A549 (cell line): ENCODE results near the gene GTPBP2. TPM values are rescaled to one million over a fixed set of nuclear protein-coding genes. Genes with fewer than 3 reads are reported as not detected.

Experiments
- ATAC-seq, 2 experiments: fragments of 200-7000 bp in 1 of 2; fragments of >200 bp in 1 of 2; cut with Nextera tagmentation in 1 of 2; cut with Tn5 transposase in 1 of 2; 3 replicates each; pipeline versions ENCODE4 v1.8.0 to v1.9.1; 2018 to 2020; ENCODE audit warnings: mild to moderate bottlenecking in 1 of 2, moderate library complexity in 1 of 2
- CTCF ChIA-PET: fragments of 300-600 bp; sonication (Branson Sonifier 250); formaldehyde crosslinking; extraction: SDS; loops from one replicate; lab custom pipeline; 2021; ENCODE audit warnings: antibody characterized with exemption, inconsistent platforms; lab: Yijun Ruan, JAX
- POLR2A ChIA-PET: fragments of 350-600 bp; formaldehyde crosslinking; extraction: SDS; loops from one replicate; lab custom pipeline; 2021; ENCODE audit warnings: antibody characterized with exemption, inconsistent platforms; lab: Yijun Ruan, JAX
- DNase-seq, 2 experiments: peaks; one replicate each; pipeline versions ENCODE4 v3.0.0 to v3.0.0-alpha.2; 2011 to 2016; ENCODE audit warnings: low read depth in 1 of 2, low spot score in 1 of 2
- FAIRE-seq: peaks from 2 replicates; lab custom pipeline; 2011; peaks lifted over from hg19 to GRCh38; lab: Jason Lieb, UNC
- H3K27ac ChIP-seq, 2 experiments: fragments of >200 bp; sonication (Bioruptor Twin); formaldehyde crosslinking; 3 replicates each; pipeline ENCODE4 v1.5.1; 2016 to 2017
- H3K4me1 ChIP-seq: fragments of >200 bp; sonication (Bioruptor Twin); formaldehyde crosslinking; 3 replicates; pipeline ENCODE4 v1.6.1; 2016
- H3K4me2 ChIP-seq: fragments of >200 bp; sonication (Bioruptor Twin); formaldehyde crosslinking; 3 replicates; pipeline ENCODE4 v1.6.1; 2016
- H3K4me3 ChIP-seq: fragments of >200 bp; sonication (Bioruptor Twin); formaldehyde crosslinking; 3 replicates; pipeline ENCODE4 v1.5.1; 2016
- H3K9me3 ChIP-seq: fragments of >200 bp; sonication (Bioruptor Twin); formaldehyde crosslinking; 3 replicates; pipeline ENCODE4 v1.6.1; 2016
- CBX2 ChIP-seq: fragments of 200-600 bp; sonication (generic); IDR thresholded peaks from 2 replicates; pipeline ENCODE4 v1.6.1; 2016; ENCODE audit warnings: low read depth, mild to moderate bottlenecking, borderline replicate concordance
- EP300 ChIP-seq, 2 experiments: fragments of >200 bp; sonication (Bioruptor Twin); formaldehyde crosslinking; IDR thresholded peaks; 2 replicates in 1 of 2; 3 replicates in 1 of 2; pipeline ENCODE4 v1.6.1; 2016 to 2017
- ESRRA ChIP-seq: fragments of 150-350 bp; IDR thresholded peaks from 2 replicates; pipeline ENCODE4 v1.6.1; 2014; ENCODE audit warnings: mild to moderate bottlenecking, low read length, borderline replicate concordance
- MAZ ChIP-seq: fragments of 150-350 bp; IDR thresholded peaks from 2 replicates; pipeline ENCODE4 v1.6.1; 2014; ENCODE audit warnings: antibody characterized with exemption, low read depth, low read length, borderline replicate concordance
- NPAS2 ChIP-seq: fragments of 250-450 bp; sonication (Bioruptor Pico); IDR thresholded peaks from 2 replicates; pipeline ENCODE4 v1.8.0; 2022; ENCODE audit warnings: mild to moderate bottlenecking, moderate library complexity, borderline replicate concordance
- PBX3 ChIP-seq: IDR thresholded peaks from 2 replicates; pipeline ENCODE4 v1.6.1; 2012
- POLR2A ChIP-seq: IDR thresholded peaks from 2 replicates; pipeline ENCODE4 v1.6.1; 2012; ENCODE audit warnings: mild to moderate bottlenecking, low read length
- RARB ChIP-seq: fragments of 250-450 bp; sonication (Bioruptor Pico); IDR thresholded peaks from 2 replicates; pipeline ENCODE4 v1.8.0; 2021; ENCODE audit warnings: mild to moderate bottlenecking, moderate library complexity
- RCOR1 ChIP-seq: fragments of 150-350 bp; IDR thresholded peaks from 2 replicates; pipeline ENCODE4 v1.6.1; 2014; ENCODE audit warnings: antibody characterized with exemption, low read length, low read depth
- SMC3 ChIP-seq: fragments of >200 bp; sonication (Bioruptor Twin); formaldehyde crosslinking; IDR thresholded peaks from 3 replicates; pipeline ENCODE4 v1.6.1; 2018; ENCODE audit warnings: inconsistent platforms
- TFCP2L1 ChIP-seq: fragments of 250-450 bp; sonication (Bioruptor Pico); IDR thresholded peaks from 2 replicates; pipeline ENCODE4 v1.5.0; 2021; ENCODE audit warnings: mild to moderate bottlenecking
- WGBS: methylation state at CpG from one replicate; pipeline ENCODE4 v1.1.6; 2017; ENCODE audit errors: missing lambda C conversion rate; 5-methylcytosine and 5-hydroxymethylcytosine counted together
- polyA plus RNA-seq, 4 experiments: library from polyadenylated mRNA; depleted of rRNA in 3 of 4; stranded (reverse); fragments of >200 nt; fragmentation: RNase III in 1 of 4; extraction: RNeasy Plus Mini Kit Qiagen cat#74134 plus additional on column Dnase treatment in 1 of 4; gene quantifications; 2 replicates in 3 of 4; 3 replicates in 1 of 4; pipeline ENCODE4 v1.2.3, GENCODE V29; 2011 to 2017
- TF ChIP-seq, protein P1 (sequence below): fragments of 250-450 bp; sonication (Bioruptor Pico); IDR thresholded peaks from 2 replicates; pipeline ENCODE4 v1.5.0; 2021; ENCODE audit warnings: mild to moderate bottlenecking, moderate library complexity, borderline replicate concordance
- TF ChIP-seq, protein P2 (sequence below): fragments of >200 bp; sonication (Bioruptor Twin); formaldehyde crosslinking; IDR thresholded peaks from 3 replicates; pipeline ENCODE4 v1.6.1; 2016

The GTPBP2 gene
- polyA plus RNA-seq, 2 of the 4 experiments (the other 2 are of a cell fraction) = 28.9 to 59.6 TPM

DNA sequence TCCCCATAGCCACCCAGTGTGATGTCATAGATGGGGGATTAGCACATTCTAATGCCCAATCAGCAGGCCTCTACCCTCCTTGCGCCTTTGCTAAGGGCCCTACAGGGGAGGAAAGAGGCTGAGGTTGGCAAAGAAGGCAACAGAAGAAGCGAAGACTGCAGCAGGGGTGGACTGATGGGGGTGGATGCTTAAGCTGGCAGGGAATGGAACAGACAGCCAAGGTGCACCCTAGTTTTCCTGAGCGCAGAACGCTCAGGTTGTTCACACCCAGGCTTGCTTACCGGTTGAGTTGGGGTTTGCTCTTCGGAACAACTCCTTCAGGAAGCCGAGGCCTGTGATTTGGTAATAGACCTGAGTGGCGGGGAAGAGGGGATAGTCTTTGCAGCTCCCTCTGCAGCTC lies 45.9 kb upstream of the GTPBP2 start:
- TF ChIP-seq, protein P1, sequence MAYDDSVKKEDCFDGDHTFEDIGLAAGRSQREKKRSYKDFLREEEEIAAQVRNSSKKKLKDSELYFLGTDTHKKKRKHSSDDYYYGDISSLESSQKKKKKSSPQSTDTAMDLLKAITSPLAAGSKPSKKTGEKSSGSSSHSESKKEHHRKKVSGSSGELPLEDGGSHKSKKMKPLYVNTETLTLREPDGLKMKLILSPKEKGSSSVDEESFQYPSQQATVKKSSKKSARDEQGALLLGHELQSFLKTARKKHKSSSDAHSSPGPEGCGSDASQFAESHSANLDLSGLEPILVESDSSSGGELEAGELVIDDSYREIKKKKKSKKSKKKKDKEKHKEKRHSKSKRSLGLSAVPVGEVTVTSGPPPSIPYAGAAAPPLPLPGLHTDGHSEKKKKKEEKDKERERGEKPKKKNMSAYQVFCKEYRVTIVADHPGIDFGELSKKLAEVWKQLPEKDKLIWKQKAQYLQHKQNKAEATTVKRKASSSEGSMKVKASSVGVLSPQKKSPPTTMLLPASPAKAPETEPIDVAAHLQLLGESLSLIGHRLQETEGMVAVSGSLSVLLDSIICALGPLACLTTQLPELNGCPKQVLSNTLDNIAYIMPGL (CRISPR knock-in tag) = no peak
- TF ChIP-seq EP300 (IDR thresholded peaks at IDR 0.05) (no peak), NPAS2 (CRISPR knock-in tag) (no peak)
- Histone ChIP-seq H3K27ac (no peak overlapping the region), H3K4me2 (no peak overlapping the region), H3K4me3 (no peak overlapping the region), H3K4me1 (no peaks in the 10 kb centered on the region), H3K9me3 (no peaks in the 10 kb centered on the region)
- no peak for FAIRE-seq
- no peak for DNase-seq
- no peak for ATAC-seq
- POLR2A ChIA-PET = no interaction called here
- WGBS = 93% methylated on average over 8 of the region's 8 CpGs
- CTCF ChIA-PET = interaction anchor here (1.2 to 11.5 kb wide), 5 partner anchors 7 to 404 kb away, joined by 3 to 72 read pairs (median 3); partner anchors contain the start of gene VEGFA

DNA sequence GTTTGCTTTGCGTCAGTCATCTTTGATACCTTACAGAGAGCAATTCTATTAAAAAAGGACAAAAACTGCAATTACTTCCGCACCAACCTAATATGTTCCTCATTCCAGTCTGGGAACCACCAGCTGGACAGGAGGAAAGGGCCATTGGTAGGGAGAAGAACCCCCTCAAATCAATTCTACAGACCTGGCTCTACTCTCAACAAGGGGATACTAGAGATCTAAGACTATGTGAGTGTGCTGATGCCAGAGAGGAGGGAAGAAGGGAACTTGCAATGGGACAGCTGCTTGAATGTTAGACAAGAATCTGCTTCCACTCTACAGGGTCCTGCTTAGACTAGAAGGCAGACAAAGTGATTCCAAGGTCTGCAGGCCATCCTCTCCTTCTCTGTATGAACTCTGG lies 45.2 kb upstream of the GTPBP2 start:
- DNase-seq (no peak), FAIRE-seq (no peak), ATAC-seq (no peak)
- WGBS = 100% methylated on average over 2 of the region's 2 CpGs
- POLR2A ChIA-PET = no interaction called here
- Histone ChIP-seq H3K4me1 (no peaks in the 10 kb centered on the region), H3K9me3 (no peaks in the 10 kb centered on the region), H3K4me3 (no peak overlapping the region), H3K4me2 (no peak overlapping the region), H3K27ac (no peak overlapping the region)
- CTCF ChIA-PET = interaction anchor here (1.0 to 11.5 kb wide), 4 partner anchors 9 to 101 kb away, joined by 3 to 72 read pairs (median 4); partner anchors contain the start of gene VEGFA
- TF ChIP-seq EP300 (IDR thresholded peaks at IDR 0.05) (no peak), POLR2A (no peak), SMC3 (no peak), CBX2 (no peak), RCOR1 (no peak), PBX3 (no peak), MAZ (no peak)
- TF ChIP-seq, protein P2, sequence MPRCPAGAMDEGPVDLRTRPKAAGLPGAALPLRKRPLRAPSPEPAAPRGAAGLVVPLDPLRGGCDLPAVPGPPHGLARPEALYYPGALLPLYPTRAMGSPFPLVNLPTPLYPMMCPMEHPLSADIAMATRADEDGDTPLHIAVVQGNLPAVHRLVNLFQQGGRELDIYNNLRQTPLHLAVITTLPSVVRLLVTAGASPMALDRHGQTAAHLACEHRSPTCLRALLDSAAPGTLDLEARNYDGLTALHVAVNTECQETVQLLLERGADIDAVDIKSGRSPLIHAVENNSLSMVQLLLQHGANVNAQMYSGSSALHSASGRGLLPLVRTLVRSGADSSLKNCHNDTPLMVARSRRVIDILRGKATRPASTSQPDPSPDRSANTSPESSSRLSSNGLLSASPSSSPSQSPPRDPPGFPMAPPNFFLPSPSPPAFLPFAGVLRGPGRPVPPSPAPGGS = no peak
- TF ChIP-seq, protein P1 (CRISPR knock-in tag) = no peak

DNA sequence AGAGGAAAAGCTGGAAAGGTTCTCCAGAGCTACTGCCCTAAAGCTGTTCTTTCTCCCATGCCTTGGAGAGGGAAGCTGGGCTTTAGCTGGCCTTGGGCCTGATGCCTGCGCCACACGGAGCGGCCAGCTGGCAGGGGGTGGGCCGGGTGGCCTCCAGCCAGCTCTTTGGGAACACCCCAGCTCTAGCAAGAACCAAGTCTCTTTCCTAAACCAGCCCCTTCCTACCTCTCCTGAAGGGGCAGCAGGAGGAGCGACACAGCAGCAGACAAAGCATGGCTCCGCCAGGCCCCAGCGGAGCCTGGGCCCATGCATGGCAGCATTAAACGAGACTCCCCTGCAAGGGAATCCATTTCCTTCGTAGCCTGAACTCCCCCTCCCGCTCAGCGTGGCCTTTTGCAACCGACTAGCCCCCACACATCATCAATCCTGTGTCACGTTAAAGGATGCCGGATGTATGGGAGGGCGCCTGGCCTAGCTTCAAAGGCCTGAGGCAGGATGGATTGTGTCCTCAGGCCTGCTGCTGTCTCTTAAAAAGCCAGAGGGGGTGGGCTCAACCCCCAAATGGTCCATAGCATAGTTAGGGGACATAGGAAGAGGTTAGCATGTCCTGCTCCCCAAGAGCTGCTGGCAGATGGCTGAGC lies 44.5 kb upstream of the GTPBP2 start:
- POLR2A ChIA-PET = no interaction called here
- no peak for ATAC-seq

More for the DNA sequence above, 44.5 kb upstream of the GTPBP2 start:
- Histone ChIP-seq H3K9me3 (no peaks in the 10 kb centered on the region), H3K4me3 (no peak overlapping the region), H3K4me2 (no peak overlapping the region), H3K4me1 (peaks cover 1% of the 10 kb centered on the region; the same call in 1 of the 3 replicates), H3K27ac (no peak overlapping the region)
- TF ChIP-seq ESRRA (no peak), RARB (CRISPR knock-in tag) (no peak), NPAS2 (CRISPR knock-in tag) (no peak), TFCP2L1 (CRISPR knock-in tag) (no peak)
- TF ChIP-seq, protein P2 = no peak
- TF ChIP-seq, protein P1 (CRISPR knock-in tag) = no peak
- 96% methylated on average over 9 of the region's 15 CpGs for WGBS
- CTCF ChIA-PET = interaction anchor here (0.8 to 11.5 kb wide), 6 partner anchors 9 to 407 kb away, joined by 3 to 72 read pairs (median 4); partner anchors contain the start of gene VEGFA
- DNase-seq = no peak
- FAIRE-seq = no peak
